PFSK-1 (cell line): ENCODE measurements around the gene PNMA6E.

Experiments used
- FOXP2 ChIP-seq: optimal IDR thresholded peaks from 2 replicates; pipeline ENCODE3; 2011; ENCODE audit warnings: borderline replicate concordance, control low read depth, inconsistent platforms; ENCODE audit not compliant: insufficient read depth; ENCODE audit errors: extremely low read length, extremely low read depth
- POLR2AphosphoS5 ChIP-seq: IDR thresholded peaks from 2 replicates; pipeline ENCODE4 v1.6.1; 2012; ENCODE audit warnings: low read depth, mild to moderate bottlenecking, control low read depth, low read length, moderate library complexity
- REST ChIP-seq, 2 experiments: IDR thresholded peaks; 2 replicates each; pipeline versions ENCODE4 v1.6.1 to v1.8.0; 2011 to 2012; ENCODE audit warnings: low read depth in 2 of 2, low read length in 2 of 2, control low read depth in 1 of 2, inconsistent platforms in 1 of 2, mild to moderate bottlenecking in 1 of 2, moderate library complexity in 1 of 2; ENCODE audit not compliant: insufficient read depth in 1 of 2
- SIN3A ChIP-seq: IDR thresholded peaks from 2 replicates; pipeline ENCODE4 v1.6.1; 2012; ENCODE audit warnings: mild to moderate bottlenecking, low read length, moderate library complexity, borderline replicate concordance; ENCODE audit not compliant: insufficient read depth
- TAF1 ChIP-seq: IDR thresholded peaks from 2 replicates; pipeline ENCODE4 v1.6.1; 2012; ENCODE audit warnings: low read length, control low read depth, borderline replicate concordance; ENCODE audit not compliant: insufficient read depth

The PNMA6E gene

DNA sequence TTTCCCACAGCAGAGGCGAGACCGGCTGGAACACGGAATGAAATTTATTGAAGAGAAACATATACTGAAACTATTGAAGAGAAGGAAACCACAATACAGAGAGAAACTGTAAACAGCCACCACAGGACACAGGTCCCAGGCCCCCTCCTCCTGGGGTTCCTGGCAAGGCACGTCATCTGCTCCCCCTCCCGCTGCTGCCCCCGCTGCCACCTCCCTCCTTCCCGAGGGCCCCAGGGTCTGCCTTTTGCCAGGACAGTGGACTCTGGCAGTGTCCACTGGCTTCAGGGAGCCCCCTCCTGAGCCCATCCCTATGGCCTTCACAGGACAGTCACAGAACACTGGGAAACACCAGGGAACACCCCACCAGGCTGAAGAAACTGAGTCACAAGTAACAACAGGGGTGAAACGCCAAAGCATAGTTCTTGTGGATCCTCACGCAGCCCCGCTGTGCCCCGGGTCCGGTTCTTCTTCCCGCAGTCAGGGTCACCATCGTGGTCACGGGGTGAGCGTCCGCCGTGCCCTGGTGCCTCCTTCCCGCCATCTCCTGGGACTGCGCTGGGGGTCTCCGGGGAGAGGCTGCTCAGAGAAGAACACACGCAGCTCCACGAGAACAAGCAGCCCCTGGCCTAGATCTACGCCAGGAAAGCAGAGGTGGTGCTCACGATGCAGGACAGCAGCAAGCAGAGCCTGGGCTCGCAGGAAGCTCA lies 5.4 kb downstream of the PNMA6E start:
- TF ChIP-seq TAF1, result no peak
- TF ChIP-seq REST (IDR thresholded peaks at IDR 0.05; ENCODE audit: insufficient read depth in 1 of 2, low read depth in 2 of 2, low read length in 2 of 2), result no peak
- no peak for TF ChIP-seq POLR2AphosphoS5

GRCh38 chrX:153394612-153395011 lies 6.5 kb downstream of the PNMA6E start:
- TF ChIP-seq SIN3A, result no peak
- TF ChIP-seq FOXP2, result no peak
- TF ChIP-seq POLR2AphosphoS5, result no peak
- no peak for TF ChIP-seq TAF1
- TF ChIP-seq REST (IDR thresholded peaks at IDR 0.05; ENCODE audit: insufficient read depth in 1 of 2, low read depth in 2 of 2, low read length in 2 of 2), result no peak

- TF ChIP-seq SIN3A (no peak), TAF1 (no peak)
Measured at GRCh38 chrX:153392642-153393321, 8.4 kb downstream of the PNMA6E start.

DNA sequence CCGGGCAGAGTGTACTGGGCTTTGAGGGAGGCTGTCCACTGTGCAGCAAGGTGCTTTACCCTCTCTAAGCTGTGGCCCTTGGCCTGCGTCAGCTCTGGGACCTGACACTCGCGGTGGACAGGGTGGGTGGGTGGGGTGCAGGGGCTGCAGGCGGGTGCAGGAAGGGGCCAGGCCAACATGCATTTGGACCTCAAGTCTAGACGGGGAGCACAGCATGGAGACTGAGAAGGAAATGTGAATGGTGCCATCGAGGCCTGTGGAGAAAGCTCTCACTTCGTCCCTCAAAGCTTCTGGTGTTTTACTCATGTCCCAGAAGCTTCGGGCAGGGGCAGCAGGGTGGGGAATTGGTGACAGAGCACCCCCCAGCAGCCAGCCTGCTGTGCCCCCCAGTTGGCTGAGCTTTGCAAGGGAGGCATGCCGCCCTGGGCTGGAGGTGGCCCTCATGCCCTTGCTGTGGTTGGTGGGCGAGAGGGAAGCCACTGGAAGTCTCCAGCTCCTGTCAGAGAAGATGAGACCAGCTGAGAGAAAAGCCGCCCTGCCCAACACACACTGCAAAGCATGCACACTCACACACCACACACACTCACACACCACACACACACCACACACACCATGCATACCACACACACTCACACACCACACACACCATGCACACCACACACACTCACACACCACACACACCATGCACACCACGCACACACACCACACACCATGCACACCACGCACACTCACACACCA lies 12.3 kb downstream of the PNMA6E start:
- TF ChIP-seq TAF1 (no peak), SIN3A (no peak), POLR2AphosphoS5 (no peak), REST (IDR thresholded peaks at IDR 0.05; ENCODE audit: insufficient read depth in 1 of 2, low read depth in 2 of 2, low read length in 2 of 2) (no peak), FOXP2 (no peak)

- no peak for TF ChIP-seq POLR2AphosphoS5
- no peak for TF ChIP-seq SIN3A
- no peak for TF ChIP-seq REST (IDR thresholded peaks at IDR 0.05; ENCODE audit: insufficient read depth in 1 of 2, low read depth in 2 of 2, low read length in 2 of 2)
- TF ChIP-seq TAF1, result no peak
- TF ChIP-seq FOXP2, result no peak
Measured at GRCh38 chrX:153387987-153388721, 13.0 kb downstream of the PNMA6E start.
